SK-N-MC (cell line): Measurements from ENCODE around the gene PRKG1.

Experiments
- EZH2 ChIP-seq: fragments of 200-600 bp; sonication (generic); IDR thresholded peaks from one replicate; pipeline ENCODE4 v1.6.1; 2017; ENCODE audit warnings: antibody characterized with exemption
- POLR2AphosphoS5 ChIP-seq: IDR thresholded peaks from 2 replicates; pipeline ENCODE4 v1.6.1; 2012; ENCODE audit warnings: mild to moderate bottlenecking, low read depth, low read length, borderline replicate concordance

GRCh38 chr10:51706225-51706624 lies 631.9 kb downstream of the PRKG1 start:
- TF ChIP-seq POLR2AphosphoS5 (no peak), EZH2 (no peak)
